ENCODE measurements around the gene SUB1.

GRCh38 chr5:32589942-32590869, 4.8 kb downstream of the SUB1 start:
- TF ChIP-seq CTCF (conservative IDR thresholded peaks at IDR 0.05): peak; percentile 89
- no peak for TF ChIP-seq ZFX (IDR thresholded peaks at IDR 0.05)

Data from C4-2B (cell line).